Activated naive CD4-positive, alpha-beta T cell treated with anti-CD3 and anti-CD28 coated beads for 36 hours (primary cell): ENCODE results near the gene BBX. TPM values are rescaled to one million over a fixed set of nuclear protein-coding genes. Genes with fewer than 3 reads are reported as not detected.

Source experiments
- CTCF ChIA-PET: fragments of 350-600 bp; sonication (Branson Sonifier 250); formaldehyde crosslinking; loops from one replicate; lab custom pipeline; 2021; ENCODE audit warnings: antibody characterized with exemption; lab: Charles Lee
- DNase-seq: peaks from one replicate; pipeline ENCODE4 v3.0.0-alpha.2; 2020
- H3K27ac Mint-ChIP-seq: one replicate; pipeline ENCODE4 v1.8.0; 2021; ENCODE audit warnings: mild to moderate bottlenecking, mixed read lengths
- H3K27me3 Mint-ChIP-seq: one replicate; pipeline ENCODE4 v1.8.0; 2021; ENCODE audit warnings: low read depth, mixed read lengths
- H3K36me3 Mint-ChIP-seq: one replicate; pipeline ENCODE4 v1.8.0; 2021; ENCODE audit warnings: low read depth, mixed read lengths
- H3K4me1 Mint-ChIP-seq: one replicate; pipeline ENCODE4 v1.8.0; 2021; ENCODE audit warnings: low read depth, mixed read lengths
- H3K4me3 Mint-ChIP-seq: one replicate; pipeline ENCODE4 v1.8.0; 2021; ENCODE audit warnings: mild to moderate bottlenecking, moderate library complexity, mixed read lengths
- H3K9me3 Mint-ChIP-seq: one replicate; pipeline ENCODE4 v1.8.0; 2021; ENCODE audit warnings: mixed read lengths
- intact Hi-C: fragments of 100-400 bp; cut with micrococcal nuclease; formaldehyde crosslinking; loops from one replicate; pipeline ENCODE4 v1.15.1; 2023
- total RNA-seq, 2 experiments: library from RNA; stranded (reverse); gene quantifications; one replicate each; pipeline ENCODE4 v1.2.3, GENCODE V29; 2021

BBX gene
- total RNA-seq, 2 experiments from 2014 or later, result 43.1 to 48.6 TPM

GRCh38 chr3:107604057-107604822, 81.5 kb downstream of the BBX start:
- Mint-ChIP-seq H3K36me3 (peaks cover 19% of the 10 kb centered on the region), H3K4me3 (no peak overlapping the region), H3K9me3 (peaks cover 10% of the 10 kb centered on the region), H3K4me1 (peaks cover 36% of the 10 kb centered on the region), H3K27ac (no peak overlapping the region), H3K27me3 (no peaks in the 10 kb centered on the region)
- CTCF ChIA-PET, result no interaction called here
- intact Hi-C loops, result loop anchor here (5.0 to 10.0 kb wide), 2 partner anchors 528 to 1231 kb away; no protein-coding TSS in a partner anchor
- DNase-seq, result peak; percentile 11

- Mint-ChIP-seq H3K27ac (no peak overlapping the region), H3K36me3 (peaks cover 40% of the 10 kb centered on the region), H3K4me3 (no peak overlapping the region), H3K9me3 (peaks cover 23% of the 10 kb centered on the region), H3K4me1 (peaks cover 8% of the 10 kb centered on the region), H3K27me3 (no peaks in the 10 kb centered on the region)
- CTCF ChIA-PET, result no interaction called here
- intact Hi-C loops, result no loop called here
- DNase-seq, result no peak
Measured at GRCh38 chr3:107611775-107612469, 89.2 kb downstream of the BBX start.

- Mint-ChIP-seq H3K4me3 (no peak overlapping the region), H3K36me3 (peaks cover 35% of the 10 kb centered on the region), H3K27me3 (no peaks in the 10 kb centered on the region), H3K4me1 (peaks cover 11% of the 10 kb centered on the region), H3K27ac (no peak overlapping the region), H3K9me3 (peaks cover 23% of the 10 kb centered on the region)
- no peak for DNase-seq
- CTCF ChIA-PET, result interaction anchor here (0.7 kb wide), 1 partner anchor 75 kb away, joined by 4 read pairs; no protein-coding TSS in a partner anchor
- intact Hi-C loops, result no loop called here
Measured at GRCh38 chr3:107612664-107613084, 89.9 kb downstream of the BBX start.

- Mint-ChIP-seq H3K4me1 (peaks cover 58% of the 10 kb centered on the region), H3K9me3 (no peaks in the 10 kb centered on the region), H3K4me3 (no peak overlapping the region), H3K27me3 (no peaks in the 10 kb centered on the region), H3K27ac (no peak overlapping the region), H3K36me3 (peaks cover 2% of the 10 kb centered on the region)
- intact Hi-C loops, result no loop called here
- DNase-seq, result no peak
- CTCF ChIA-PET, result interaction anchor here (0.6 kb wide), 1 partner anchor 367 kb away, joined by 3 read pairs; no protein-coding TSS in a partner anchor
Measured at GRCh38 chr3:107619549-107619948, 96.8 kb downstream of the BBX start.

GRCh38 chr3:107620534-107620933, 97.8 kb downstream of the BBX start:
- CTCF ChIA-PET, result interaction anchor here (1.0 kb wide), 1 partner anchor 40 kb away, joined by 3 read pairs; no protein-coding TSS in a partner anchor
- Mint-ChIP-seq H3K4me1 (peaks cover 58% of the 10 kb centered on the region), H3K27ac (no peak overlapping the region), H3K4me3 (no peak overlapping the region), H3K9me3 (no peaks in the 10 kb centered on the region), H3K36me3 (peaks cover 2% of the 10 kb centered on the region), H3K27me3 (no peaks in the 10 kb centered on the region)
- DNase-seq, result no peak
- intact Hi-C loops, result no loop called here

GRCh38 chr3:107621465-107621864, 98.7 kb downstream of the BBX start:
- Mint-ChIP-seq H3K27ac (no peak overlapping the region), H3K27me3 (no peaks in the 10 kb centered on the region), H3K9me3 (no peaks in the 10 kb centered on the region), H3K4me1 (peaks cover 60% of the 10 kb centered on the region), H3K4me3 (no peak overlapping the region), H3K36me3 (peaks cover 2% of the 10 kb centered on the region)
- no peak for DNase-seq
- CTCF ChIA-PET, result interaction anchor here (0.5 to 1.8 kb wide), 3 partner anchors 22 to 384 kb away, joined by 3 to 4 read pairs (median 4); no protein-coding TSS in a partner anchor
- intact Hi-C loops, result no loop called here

- no peaks in the 10 kb centered on the region for H3K27me3 Mint-ChIP-seq
- peaks cover 36% of the 10 kb centered on the region for H3K4me1 Mint-ChIP-seq
- H3K36me3 Mint-ChIP-seq, result no peaks in the 10 kb centered on the region
- intact Hi-C loops, result no loop called here
- no peak for DNase-seq
- H3K4me3 Mint-ChIP-seq, result no peak overlapping the region
- CTCF ChIA-PET, result interaction anchor here (1.7 kb wide), 1 partner anchor 56 kb away, joined by 4 read pairs; no protein-coding TSS in a partner anchor
- H3K9me3 Mint-ChIP-seq, result no peaks in the 10 kb centered on the region
- H3K27ac Mint-ChIP-seq, result no peak overlapping the region
Measured at GRCh38 chr3:107627962-107628542, 105.3 kb downstream of the BBX start.

GRCh38 chr3:107629566-107629965, 106.8 kb downstream of the BBX start:
- H3K27me3 Mint-ChIP-seq, result no peaks in the 10 kb centered on the region
- H3K4me1 Mint-ChIP-seq, result peaks cover 43% of the 10 kb centered on the region
- intact Hi-C loops, result no loop called here
- CTCF ChIA-PET, result interaction anchor here (0.6 to 1.2 kb wide), 2 partner anchors 50 to 76 kb away, joined by 3 read pairs; no protein-coding TSS in a partner anchor
- H3K9me3 Mint-ChIP-seq, result no peaks in the 10 kb centered on the region
- H3K27ac Mint-ChIP-seq, result no peak overlapping the region
- DNase-seq, result no peak
- no peak overlapping the region for H3K4me3 Mint-ChIP-seq
- no peaks in the 10 kb centered on the region for H3K36me3 Mint-ChIP-seq

- Mint-ChIP-seq H3K4me1 (peaks cover 44% of the 10 kb centered on the region), H3K4me3 (no peak overlapping the region), H3K36me3 (no peaks in the 10 kb centered on the region), H3K27me3 (no peaks in the 10 kb centered on the region), H3K9me3 (no peaks in the 10 kb centered on the region), H3K27ac (no peak overlapping the region)
- CTCF ChIA-PET, result no interaction called here
- intact Hi-C loops, result loop anchor here (1.0 to 2.0 kb wide), 2 partner anchors 16 to 31 kb away; no protein-coding TSS in a partner anchor
- peak; percentile 37 for DNase-seq
Measured at GRCh38 chr3:107630779-107631178, 108.0 kb downstream of the BBX start.

- H3K27ac Mint-ChIP-seq, result no peak overlapping the region
- intact Hi-C loops, result no loop called here
- no peaks in the 10 kb centered on the region for H3K9me3 Mint-ChIP-seq
- no peak overlapping the region for H3K4me3 Mint-ChIP-seq
- H3K4me1 Mint-ChIP-seq, result peaks cover 41% of the 10 kb centered on the region
- DNase-seq, result no peak
- no peaks in the 10 kb centered on the region for H3K27me3 Mint-ChIP-seq
- CTCF ChIA-PET, result interaction anchor here (1.0 to 1.4 kb wide), 4 partner anchors 8 to 171 kb away, joined by 3 to 6 read pairs (median 4); no protein-coding TSS in a partner anchor
- no peaks in the 10 kb centered on the region for H3K36me3 Mint-ChIP-seq
Measured at GRCh38 chr3:107632576-107632975, 109.8 kb downstream of the BBX start.

GRCh38 chr3:107633327-107634098, 110.8 kb downstream of the BBX start:
- Mint-ChIP-seq H3K4me3 (no peak overlapping the region), H3K9me3 (no peaks in the 10 kb centered on the region), H3K27ac (no peak overlapping the region), H3K4me1 (peaks cover 41% of the 10 kb centered on the region), H3K36me3 (peaks cover 3% of the 10 kb centered on the region), H3K27me3 (no peaks in the 10 kb centered on the region)
- CTCF ChIA-PET, result interaction anchor here (1.0 to 1.1 kb wide), 2 partner anchors 9 to 32 kb away, joined by 3 to 4 read pairs; no protein-coding TSS in a partner anchor
- intact Hi-C loops, result loop anchor here (1.0 kb wide), 1 partner anchor 10 kb away; no protein-coding TSS in a partner anchor
- DNase-seq, result peak; percentile 15
